ENCODE data around the gene MBD6.
"Not testable (repeated sequence)": the region's sequence is repeated elsewhere in the genome, so short reads cannot be mapped to it uniquely, and the experiment has no call there.

Gene MBD6

GRCh38 chr12:57563358-57563757 lies 40.7 kb downstream of the MBD6 start:
- no peak for ATAC-seq
- TF ChIP-seq ZFP3 (CRISPR knock-in tag; IDR thresholded peaks at IDR 0.05) (no peak), ESRRG (CRISPR knock-in tag; IDR thresholded peaks at IDR 0.05) (no peak), ZNF565 (CRISPR knock-in tag; conservative IDR thresholded peaks at IDR 0.05; ENCODE audit: low read depth) (no peak), ISL1 (CRISPR knock-in tag; IDR thresholded peaks at IDR 0.05) (no peak), ZNF8 (CRISPR knock-in tag; IDR thresholded peaks at IDR 0.05) (no peak), GLIS3 (CRISPR knock-in tag; IDR thresholded peaks at IDR 0.05) (no peak), SNAI2 (CRISPR knock-in tag; IDR thresholded peaks at IDR 0.05) (no peak), ARNTL (CRISPR knock-in tag; IDR thresholded peaks at IDR 0.05; ENCODE audit: borderline replicate concordance, low read depth) (no peak), PPARA (CRISPR knock-in tag; IDR thresholded peaks at IDR 0.05; ENCODE audit: borderline replicate concordance) (no peak), BACH2 (CRISPR knock-in tag; IDR thresholded peaks at IDR 0.05; ENCODE audit: borderline replicate concordance) (no peak)

GRCh38 chr12:57564178-57564740 lies 41.6 kb downstream of the MBD6 start:
- no peak for ATAC-seq
- TF ChIP-seq GLIS3 (CRISPR knock-in tag; IDR thresholded peaks at IDR 0.05): no peak
- TF ChIP-seq CREB5 (CRISPR knock-in tag; IDR thresholded peaks at IDR 0.05; ENCODE audit: low read depth): no peak
- TF ChIP-seq TOX (CRISPR knock-in tag; IDR thresholded peaks at IDR 0.05; ENCODE audit: borderline replicate concordance): no peak
- TF ChIP-seq CSDC2 (CRISPR knock-in tag; IDR thresholded peaks at IDR 0.05): no peak
- TF ChIP-seq PATZ1 (CRISPR knock-in tag; IDR thresholded peaks at IDR 0.05; ENCODE audit: borderline replicate concordance): no peak
- TF ChIP-seq CSRNP3 (CRISPR knock-in tag; IDR thresholded peaks at IDR 0.05): no peak
- no peak for TF ChIP-seq ZFP30 (CRISPR knock-in tag; IDR thresholded peaks at IDR 0.05)
- no peak for TF ChIP-seq ZFP3 (CRISPR knock-in tag; IDR thresholded peaks at IDR 0.05)
- TF ChIP-seq RARB (CRISPR knock-in tag; IDR thresholded peaks at IDR 0.05): no peak

- ATAC-seq: no peak
- no peak for TF ChIP-seq BACH2 (CRISPR knock-in tag; IDR thresholded peaks at IDR 0.05; ENCODE audit: borderline replicate concordance)
- no peak for TF ChIP-seq OSR1 (CRISPR knock-in tag; IDR thresholded peaks at IDR 0.05)
- TF ChIP-seq ZNF8 (CRISPR knock-in tag; IDR thresholded peaks at IDR 0.05): no peak
- no peak for TF ChIP-seq SNAI2 (CRISPR knock-in tag; IDR thresholded peaks at IDR 0.05)
- TF ChIP-seq PPARA (CRISPR knock-in tag; IDR thresholded peaks at IDR 0.05; ENCODE audit: borderline replicate concordance): no peak
- no peak for TF ChIP-seq POU6F1 (CRISPR knock-in tag; IDR thresholded peaks at IDR 0.05; ENCODE audit: borderline replicate concordance, low read depth)
- no peak for TF ChIP-seq ZFP30 (CRISPR knock-in tag; IDR thresholded peaks at IDR 0.05)
- TF ChIP-seq TOX (CRISPR knock-in tag; IDR thresholded peaks at IDR 0.05; ENCODE audit: borderline replicate concordance): no peak
- TF ChIP-seq CSDC2 (CRISPR knock-in tag; IDR thresholded peaks at IDR 0.05): no peak
- no peak for TF ChIP-seq GLIS3 (CRISPR knock-in tag; IDR thresholded peaks at IDR 0.05)
- no peak for TF ChIP-seq CSRNP3 (CRISPR knock-in tag; IDR thresholded peaks at IDR 0.05)
- TF ChIP-seq ZNF565 (CRISPR knock-in tag; conservative IDR thresholded peaks at IDR 0.05; ENCODE audit: low read depth): no peak
- TF ChIP-seq ZFP3 (CRISPR knock-in tag; IDR thresholded peaks at IDR 0.05): no peak
- no peak for TF ChIP-seq ESRRG (CRISPR knock-in tag; IDR thresholded peaks at IDR 0.05)
- no peak for TF ChIP-seq ISL1 (CRISPR knock-in tag; IDR thresholded peaks at IDR 0.05)
- no peak for TF ChIP-seq RARB (CRISPR knock-in tag; IDR thresholded peaks at IDR 0.05)
Measured at GRCh38 chr12:57568838-57569237, 46.2 kb downstream of the MBD6 start.

GRCh38 chr12:57569858-57570257 lies 47.2 kb downstream of the MBD6 start:
- ATAC-seq: no peak
- TF ChIP-seq ARNTL (CRISPR knock-in tag; IDR thresholded peaks at IDR 0.05; ENCODE audit: borderline replicate concordance, low read depth) (no peak), ZC3H10 (CRISPR knock-in tag; IDR thresholded peaks at IDR 0.05) (no peak), ZFP30 (CRISPR knock-in tag; IDR thresholded peaks at IDR 0.05) (no peak), TCF4 (CRISPR knock-in tag; IDR thresholded peaks at IDR 0.05; ENCODE audit: borderline replicate concordance) (no peak)

GRCh38 chr12:57570438-57570837 lies 47.8 kb downstream of the MBD6 start:
- ATAC-seq: not testable (repeated sequence)

Data from SK-N-SH treated with all-trans-retinoic acid at 6 μM for 48 hours (cell line).